OCI-LY1 (cell line): ENCODE measurements around the gene TMEM100.
A peak's percentile ranks its signal among the peaks of the same experiment; 100 is the strongest.

ENCODE experiments used
- H2AFZ ChIP-seq: fragments of 200-600 bp; sonication (generic), shearing (Covaris generic); 2 replicates; pipeline ENCODE4 v1.6.0; 2014; ENCODE audit warnings: antibody characterized with exemption, mild to moderate bottlenecking, low read length
- H3F3A ChIP-seq: fragments of 200-600 bp; sonication (generic), shearing (Covaris generic); 2 replicates; pipeline ENCODE4 v1.6.0; 2014; ENCODE audit warnings: mild to moderate bottlenecking, antibody characterized with exemption, low read length, moderate library complexity; ENCODE audit not compliant: insufficient read depth
- H3K27ac ChIP-seq: fragments of 200-600 bp; sonication (generic); 2 replicates; pipeline ENCODE4 v1.5.1; 2014; ENCODE audit warnings: low read length, mixed run types, mild to moderate bottlenecking, low read depth; ENCODE audit not compliant: poor library complexity, severe bottlenecking
- H3K27me3 ChIP-seq: fragments of 200-600 bp; sonication (generic); 2 replicates; pipeline ENCODE4 v1.6.0; 2014; ENCODE audit warnings: antibody characterized with exemption, mild to moderate bottlenecking, low read length, moderate library complexity; ENCODE audit not compliant: insufficient read depth
- H3K36me3 ChIP-seq: fragments of 200-600 bp; sonication (generic); 2 replicates; pipeline ENCODE4 v1.6.1; 2014; ENCODE audit warnings: mild to moderate bottlenecking, antibody characterized with exemption, low read length, moderate library complexity, mixed read lengths; ENCODE audit not compliant: insufficient read depth
- H3K4me1 ChIP-seq: fragments of 200-600 bp; sonication (generic); 2 replicates; pipeline ENCODE4 v1.5.1; 2014; ENCODE audit warnings: mild to moderate bottlenecking, low read length, moderate library complexity; ENCODE audit not compliant: insufficient read depth, severe bottlenecking
- H3K4me2 ChIP-seq: fragments of 200-600 bp; sonication (generic), shearing (Covaris generic); 2 replicates; pipeline ENCODE4 v1.6.1; 2014; ENCODE audit warnings: low read length
- H3K4me3 ChIP-seq: fragments of 200-600 bp; sonication (generic); 2 replicates; pipeline ENCODE4 v1.5.1; 2014; ENCODE audit warnings: low read length, low read depth, mild to moderate bottlenecking, mixed read lengths; ENCODE audit not compliant: poor library complexity, severe bottlenecking
- H3K79me2 ChIP-seq: fragments of 200-600 bp; shearing (Covaris generic); 2 replicates; pipeline ENCODE4 v1.6.1; 2016; ENCODE audit warnings: mixed run types, low read length, mixed read lengths; ENCODE audit not compliant: insufficient read depth
- H3K9ac ChIP-seq: fragments of 200-600 bp; sonication (generic), shearing (Covaris generic); 2 replicates; pipeline ENCODE4 v1.6.1; 2014; ENCODE audit warnings: mild to moderate bottlenecking, low read length, mixed read lengths
- H3K9me2 ChIP-seq: fragments of 200-600 bp; sonication (generic), shearing (Covaris generic); 2 replicates; pipeline ENCODE4 v1.6.1; 2014; ENCODE audit warnings: low read depth, mild to moderate bottlenecking, low read length, mixed read lengths
- H3K9me3 ChIP-seq: fragments of 200-600 bp; shearing (Covaris generic); 2 replicates; pipeline ENCODE4 v1.6.1; 2014; ENCODE audit warnings: low read length, mixed read lengths
- H4K20me1 ChIP-seq: fragments of 200-600 bp; sonication (generic), shearing (Covaris generic); 2 replicates; pipeline ENCODE4 v1.6.0; 2016; ENCODE audit warnings: mild to moderate bottlenecking, low read length; ENCODE audit not compliant: insufficient read depth
- EZH2 ChIP-seq: fragments of 200-600 bp; sonication (generic), shearing (Covaris generic); IDR thresholded peaks from 2 replicates; pipeline ENCODE4 v1.8.0; 2017; ENCODE audit warnings: borderline replicate concordance, mixed run types, mild to moderate bottlenecking, antibody characterized with exemption, low read length, moderate library complexity, mixed read lengths
- TF ChIP-seq, protein P1 (sequence below): fragments of 200-600 bp; sonication (generic), shearing (Covaris generic); IDR thresholded peaks from 2 replicates; pipeline ENCODE4 v1.5.1; 2017; ENCODE audit warnings: mild to moderate bottlenecking, antibody characterized with exemption, low read length, moderate library complexity, mixed read lengths

Gene TMEM100

DNA sequence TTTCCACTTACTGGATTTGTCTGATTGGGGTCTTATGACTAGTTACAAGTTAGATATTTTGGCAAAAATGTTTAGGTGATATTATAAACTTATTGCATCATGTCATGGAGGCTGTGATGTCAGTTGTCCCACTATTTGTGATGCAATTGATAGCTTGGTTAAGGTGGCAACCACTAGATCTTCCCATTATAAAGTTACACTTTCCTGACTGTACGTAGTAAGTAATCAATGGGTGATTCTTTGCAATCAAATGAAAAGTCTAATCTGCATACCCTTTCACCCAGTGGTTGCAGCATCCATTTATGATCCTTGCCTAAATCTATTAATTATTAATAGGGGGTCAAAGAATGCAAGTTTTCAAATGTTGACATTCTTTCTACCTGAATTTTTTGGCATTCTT lies 23.8 kb upstream of the TMEM100 start:
- Histone ChIP-seq H2AFZ (no peak overlapping the region), H3K27me3 (no peaks in the 10 kb centered on the region), H3K4me3 (no peak overlapping the region), H3K4me2 (no peak overlapping the region), H3K9me2 (no peaks in the 10 kb centered on the region), H3K79me2 (no peaks in the 10 kb centered on the region), H3F3A (no peaks in the 10 kb centered on the region), H3K27ac (no peak overlapping the region), H3K4me1 (peaks cover 8% of the 10 kb centered on the region), H3K9me3 (no peaks in the 10 kb centered on the region), H3K36me3 (no peaks in the 10 kb centered on the region), H3K9ac (no peak overlapping the region), H4K20me1 (no peaks in the 10 kb centered on the region)
- TF ChIP-seq EZH2: no peak
- TF ChIP-seq, protein P1, sequence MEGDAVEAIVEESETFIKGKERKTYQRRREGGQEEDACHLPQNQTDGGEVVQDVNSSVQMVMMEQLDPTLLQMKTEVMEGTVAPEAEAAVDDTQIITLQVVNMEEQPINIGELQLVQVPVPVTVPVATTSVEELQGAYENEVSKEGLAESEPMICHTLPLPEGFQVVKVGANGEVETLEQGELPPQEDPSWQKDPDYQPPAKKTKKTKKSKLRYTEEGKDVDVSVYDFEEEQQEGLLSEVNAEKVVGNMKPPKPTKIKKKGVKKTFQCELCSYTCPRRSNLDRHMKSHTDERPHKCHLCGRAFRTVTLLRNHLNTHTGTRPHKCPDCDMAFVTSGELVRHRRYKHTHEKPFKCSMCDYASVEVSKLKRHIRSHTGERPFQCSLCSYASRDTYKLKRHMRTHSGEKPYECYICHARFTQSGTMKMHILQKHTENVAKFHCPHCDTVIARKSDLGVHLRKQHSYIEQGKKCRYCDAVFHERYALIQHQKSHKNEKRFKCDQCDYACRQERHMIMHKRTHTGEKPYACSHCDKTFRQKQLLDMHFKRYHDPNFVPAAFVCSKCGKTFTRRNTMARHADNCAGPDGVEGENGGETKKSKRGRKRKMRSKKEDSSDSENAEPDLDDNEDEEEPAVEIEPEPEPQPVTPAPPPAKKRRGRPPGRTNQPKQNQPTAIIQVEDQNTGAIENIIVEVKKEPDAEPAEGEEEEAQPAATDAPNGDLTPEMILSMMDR: no peak

DNA sequence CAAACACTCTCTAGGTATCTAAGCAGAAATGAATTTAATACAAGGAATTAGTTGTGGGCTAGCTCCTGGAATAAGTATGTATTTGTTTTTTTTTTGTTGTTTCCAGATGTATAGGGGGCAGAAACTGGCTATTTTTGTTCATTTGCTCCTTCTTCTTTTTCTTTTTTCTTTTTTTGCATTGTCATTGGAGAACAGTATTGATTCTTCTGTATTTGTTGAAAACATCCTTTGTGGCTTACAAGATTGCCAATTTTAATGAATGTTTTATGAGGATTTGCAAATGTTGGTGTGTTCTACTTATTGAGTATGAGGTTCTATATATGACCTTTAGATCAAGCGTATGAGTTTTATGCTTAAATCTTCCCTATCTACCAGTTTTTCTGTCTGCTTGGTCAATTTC lies 22.6 kb upstream of the TMEM100 start:
- TF ChIP-seq EZH2: no peak
- TF ChIP-seq, protein P1: no peak
- no peaks in the 10 kb centered on the region for H3F3A ChIP-seq
- no peak overlapping the region for H2AFZ ChIP-seq
- peaks cover 8% of the 10 kb centered on the region for H3K4me1 ChIP-seq
- no peaks in the 10 kb centered on the region for H3K79me2 ChIP-seq
- H3K9me2 ChIP-seq: no peaks in the 10 kb centered on the region
- H3K9me3 ChIP-seq: no peaks in the 10 kb centered on the region
- no peak overlapping the region for H3K4me2 ChIP-seq
- no peaks in the 10 kb centered on the region for H3K36me3 ChIP-seq
- H4K20me1 ChIP-seq: no peaks in the 10 kb centered on the region
- H3K27ac ChIP-seq: no peak overlapping the region
- no peak overlapping the region for H3K4me3 ChIP-seq
- no peaks in the 10 kb centered on the region for H3K27me3 ChIP-seq
- H3K9ac ChIP-seq: no peak overlapping the region

DNA sequence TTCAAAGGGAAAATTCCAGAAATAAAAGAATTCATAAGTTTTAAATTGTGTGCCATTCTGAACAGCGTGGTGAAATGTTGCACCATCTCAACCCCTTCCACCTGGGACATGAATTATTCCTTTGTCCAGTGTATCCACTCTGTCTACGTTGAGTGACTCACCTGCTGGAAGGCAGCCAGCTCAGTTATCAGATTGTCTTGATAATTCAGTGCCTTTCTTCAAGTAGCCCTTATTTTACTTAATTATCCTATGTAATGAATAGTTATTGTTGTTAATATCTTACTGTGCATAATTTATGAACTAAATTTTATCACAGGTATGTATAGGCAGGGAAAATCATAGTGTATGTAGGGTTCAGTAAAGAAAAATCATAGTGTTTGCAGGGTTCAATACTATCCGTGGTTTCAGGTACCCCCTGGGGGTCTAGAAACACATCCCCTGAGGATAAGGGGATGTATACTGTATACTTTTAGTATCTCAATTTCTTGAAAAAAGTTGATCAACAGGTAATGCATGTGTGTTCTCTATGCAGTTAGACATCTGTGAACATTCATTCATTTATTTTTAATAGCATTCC lies 20.5 kb upstream of the TMEM100 start:
- no peak overlapping the region for H2AFZ ChIP-seq
- no peaks in the 10 kb centered on the region for H4K20me1 ChIP-seq
- H3K4me2 ChIP-seq: peak overlapping the region; percentile 25; the same call in 1 of the 2 replicates
- no peak overlapping the region for H3K27ac ChIP-seq
- H3K4me1 ChIP-seq: peaks cover 8% of the 10 kb centered on the region
- H3F3A ChIP-seq: no peaks in the 10 kb centered on the region
- no peaks in the 10 kb centered on the region for H3K9me3 ChIP-seq
- no peaks in the 10 kb centered on the region for H3K79me2 ChIP-seq
- no peaks in the 10 kb centered on the region for H3K36me3 ChIP-seq
- no peaks in the 10 kb centered on the region for H3K27me3 ChIP-seq
- H3K4me3 ChIP-seq: no peak overlapping the region
- no peaks in the 10 kb centered on the region for H3K9me2 ChIP-seq
- H3K9ac ChIP-seq: no peak overlapping the region
- no peak for TF ChIP-seq EZH2
